Endodermal cell (in vitro differentiated cells): ENCODE results near the gene PMM2. TPM values are rescaled to one million over a fixed set of nuclear protein-coding genes. Genes with fewer than 3 reads are reported as not detected.
A peak's percentile ranks its signal among the peaks of the same experiment; 100 is the strongest.

Source experiments
- DNase-seq: peaks from one replicate; pipeline ENCODE4 v3.0.0-alpha.2; 2017
- H3K27ac ChIP-seq: 2 replicates; pipeline ENCODE4 v1.5.1; 2013; ENCODE audit warnings: mild to moderate bottlenecking, low read depth, low read length, moderate library complexity
- H3K27me3 ChIP-seq: 2 replicates; pipeline ENCODE4 v1.6.1; 2013; ENCODE audit warnings: mild to moderate bottlenecking, low read length, moderate library complexity; ENCODE audit not compliant: insufficient read depth, control insufficient read depth, poor library complexity, severe bottlenecking
- H3K36me3 ChIP-seq: 2 replicates; pipeline ENCODE4 v1.7.0; 2013; ENCODE audit warnings: mild to moderate bottlenecking, low read length, moderate library complexity; ENCODE audit not compliant: control insufficient read depth, insufficient read depth
- H3K4me1 ChIP-seq: one replicate; pipeline ENCODE4 v1.7.0; 2013; ENCODE audit warnings: low read length; ENCODE audit not compliant: control insufficient read depth, insufficient read depth
- H3K4me3 ChIP-seq: 2 replicates; pipeline ENCODE4 v1.5.1; 2013; ENCODE audit warnings: mild to moderate bottlenecking, low read length, moderate library complexity
- H3K9ac ChIP-seq: 2 replicates; pipeline ENCODE4 v1.6.1; 2013; ENCODE audit warnings: mild to moderate bottlenecking, low read length, moderate library complexity; ENCODE audit not compliant: poor library complexity, severe bottlenecking; ENCODE audit errors: extremely low read depth
- H3K9me3 ChIP-seq: 2 replicates; pipeline ENCODE4 v1.6.1; 2013; ENCODE audit warnings: mild to moderate bottlenecking, low read length, moderate library complexity; ENCODE audit not compliant: control insufficient read depth
- H3K27ac Mint-ChIP-seq: 2 replicates; pipeline ENCODE4 v1.8.0; 2020; ENCODE audit warnings: mixed read lengths
- H3K27me3 Mint-ChIP-seq: 2 replicates; pipeline ENCODE4 v1.8.0; 2021; ENCODE audit warnings: mild to moderate bottlenecking, mixed read lengths; ENCODE audit not compliant: insufficient read depth
- H3K36me3 Mint-ChIP-seq: 2 replicates; pipeline ENCODE4 v1.8.0; 2020; ENCODE audit warnings: low read depth, mixed read lengths
- H3K4me1 Mint-ChIP-seq: 2 replicates; pipeline ENCODE4 v1.8.0; 2020; ENCODE audit warnings: mixed read lengths
- H3K4me3 Mint-ChIP-seq: 2 replicates; pipeline ENCODE4 v1.8.0; 2020; ENCODE audit warnings: mild to moderate bottlenecking, moderate library complexity, mixed read lengths
- H3K9me3 Mint-ChIP-seq: 2 replicates; pipeline ENCODE4 v1.8.0; 2020; ENCODE audit warnings: mild to moderate bottlenecking, mixed read lengths
- CTCF ChIP-seq: fragments of 200-600 bp; sonication (generic); conservative IDR thresholded peaks from 2 replicates; pipeline ENCODE4 v1.5.0; 2021; ENCODE audit warnings: antibody characterized with exemption, mild to moderate bottlenecking
- WGBS, 2 experiments: methylation state at CpG; one replicate each; pipeline versions ENCODE4 v1.1.5 to v1.1.7; 2013; ENCODE audit warnings: missing lambda C conversion rate in 2 of 2, mixed read lengths in 1 of 2; ENCODE audit not compliant: insufficient coverage in 1 of 2, insufficient read length in 1 of 2; 5-methylcytosine and 5-hydroxymethylcytosine counted together
- total RNA-seq, 2 donors: library from RNA; stranded (reverse); fragmentation: NEBNext Ultra II Directional in 1 of 2; extraction: Animal tissue kit (Norgen Biotek cat#: 25700) in 1 of 2; gene quantifications; 2 replicates in 1 of 2; 3 replicates in 1 of 2; pipeline ENCODE4 v1.2.1, GENCODE V29; 2021

Gene PMM2
- total RNA-seq, 2 donors from 2014 or later: 47.6 to 48.2 TPM

- H3K4me3 Mint-ChIP-seq: no peak overlapping the region
- peak; percentile 7 for DNase-seq
- 88 to 92% methylated on average over 6 of the region's 6 CpGs for WGBS, 2 experiments
Measured at GRCh38 chr16:8758022-8758421, 39.6 kb upstream of the PMM2 start.

GRCh38 chr16:8760021-8760420, 37.6 kb upstream of the PMM2 start:
- Mint-ChIP-seq H3K27me3 (no peaks in the 10 kb centered on the region), H3K9me3 (no peaks in the 10 kb centered on the region), H3K27ac (no peak overlapping the region), H3K36me3 (peaks cover 4% of the 10 kb centered on the region), H3K4me3 (no peak overlapping the region), H3K4me1 (peaks cover 9% of the 10 kb centered on the region)
- 95 to 96% methylated on average over 6 to 10 of the region's 10 CpGs for WGBS, 2 experiments
- no peak for TF ChIP-seq CTCF
- H3K27me3 ChIP-seq: no peaks in the 10 kb centered on the region
- H3K27ac ChIP-seq: no peak overlapping the region
- no peak overlapping the region for H3K4me3 ChIP-seq
- no peak overlapping the region for H3K9ac ChIP-seq
- peaks cover 2% of the 10 kb centered on the region for H3K4me1 ChIP-seq
- H3K9me3 ChIP-seq: no peaks in the 10 kb centered on the region
- peak; percentile 23 for DNase-seq
- H3K36me3 ChIP-seq: no peaks in the 10 kb centered on the region

More at GRCh38 chr16:8758022-8758421, 39.6 kb upstream of the PMM2 start:
- Histone ChIP-seq H3K4me3 (no peak overlapping the region), H3K9me3 (no peaks in the 10 kb centered on the region), H3K9ac (no peak overlapping the region), H3K36me3 (no peaks in the 10 kb centered on the region), H3K4me1 (peaks cover 3% of the 10 kb centered on the region), H3K27me3 (no peaks in the 10 kb centered on the region), H3K27ac (no peak overlapping the region)
- Mint-ChIP-seq H3K27me3 (no peaks in the 10 kb centered on the region), H3K4me1 (peaks cover 1% of the 10 kb centered on the region), H3K9me3 (no peaks in the 10 kb centered on the region), H3K36me3 (peaks cover 7% of the 10 kb centered on the region), H3K27ac (no peak overlapping the region)
- no peak for TF ChIP-seq CTCF

- peak; percentile 24 for DNase-seq
- H3K4me3 Mint-ChIP-seq: no peak overlapping the region
- peaks cover 4% of the 10 kb centered on the region for H3K36me3 Mint-ChIP-seq
- Histone ChIP-seq H3K9ac (no peak overlapping the region), H3K4me1 (no peaks in the 10 kb centered on the region), H3K27ac (no peak overlapping the region), H3K36me3 (no peaks in the 10 kb centered on the region), H3K4me3 (no peak overlapping the region), H3K9me3 (no peaks in the 10 kb centered on the region), H3K27me3 (no peaks in the 10 kb centered on the region)
- H3K9me3 Mint-ChIP-seq: no peaks in the 10 kb centered on the region
- no peaks in the 10 kb centered on the region for H3K27me3 Mint-ChIP-seq
- H3K4me1 Mint-ChIP-seq: peaks cover 13% of the 10 kb centered on the region
- 89 to 91% methylated on average over 5 to 6 of the region's 6 CpGs for WGBS, 2 experiments
- H3K27ac Mint-ChIP-seq: no peak overlapping the region
- no peak for TF ChIP-seq CTCF
Measured at GRCh38 chr16:8761078-8761477, 36.6 kb upstream of the PMM2 start.
